HepG2 (cell line): ENCODE data around the gene PCBD2. TPM values are rescaled to one million over a fixed set of nuclear protein-coding genes. Genes with fewer than 3 reads are reported as not detected.

Experiments used
- ATAC-seq: fragments of 200-7000 bp; cut with Tn5 transposase; 3 replicates; pipeline ENCODE4 v1.9.1; 2020; ENCODE audit warnings: mild to moderate bottlenecking, moderate library complexity
- BruUV-seq: library from RNA; stranded (reverse); fragments of 400-500 nt; replicated peaks from 2 replicates; lab custom pipeline; 2021; lab: Mats Ljungman, UMichigan
- CTCF ChIA-PET: fragments of 300-600 bp; formaldehyde crosslinking; extraction: SDS; loops from one replicate; lab custom pipeline; 2021; ENCODE audit warnings: low total read pairs, inconsistent platforms, low intra/inter-chr PET ratio; lab: Yijun Ruan, JAX
- POLR2A ChIA-PET: fragments of 350-600 bp; sonication (Branson Sonifier 250); formaldehyde crosslinking; loops from one replicate; lab custom pipeline; 2020; ENCODE audit warnings: antibody characterized with exemption, inconsistent platforms; lab: Yijun Ruan, JAX
- DNase-seq: peaks from one replicate; pipeline ENCODE4 v3.0.0-alpha.2; 2015; ENCODE audit warnings: low spot score
- FAIRE-seq: peaks from 3 replicates; lab custom pipeline; 2011; peaks lifted over from hg19 to GRCh38; lab: Jason Lieb, UNC
- H2AFZ ChIP-seq: one replicate; pipeline ENCODE4 v1.6.1; 2011; ENCODE audit warnings: low read length, inconsistent platforms
- H3K27ac ChIP-seq: fragments of 300-600 bp; 3 replicates; pipeline ENCODE4 v1.8.0; 2011; ENCODE audit warnings: mixed run types, mild to moderate bottlenecking, mixed read lengths, low read length, inconsistent platforms; ENCODE audit not compliant: insufficient read depth; ENCODE audit errors: extremely low read length
- H3K27me3 ChIP-seq, 2 experiments: fragments of 200-600 bp in 1 of 2; 2 replicates in 1 of 2; 3 replicates in 1 of 2; pipeline versions ENCODE4 v1.6.0 to v1.8.0; 2011; ENCODE audit warnings: low read length in 2 of 2, mild to moderate bottlenecking in 2 of 2, moderate library complexity in 2 of 2, inconsistent platforms in 1 of 2; ENCODE audit not compliant: insufficient read depth in 2 of 2, control insufficient read depth in 1 of 2
- H3K36me3 ChIP-seq, 2 experiments: fragments of 200-600 bp in 1 of 2; replicated peaks in 1 of 2; 2 replicates in 1 of 2; 3 replicates in 1 of 2; pipeline versions ENCODE4 v1.5.1 to v1.8.0; 2011; ENCODE audit warnings: low read length in 2 of 2, inconsistent platforms in 1 of 2; ENCODE audit not compliant: insufficient read depth in 2 of 2, control insufficient read depth in 1 of 2
- H3K4me1 ChIP-seq: 2 replicates; pipeline ENCODE4 v1.5.1; 2012; ENCODE audit warnings: low read length, inconsistent platforms; ENCODE audit not compliant: insufficient read depth
- H3K4me2 ChIP-seq: 2 replicates; pipeline ENCODE4 v1.6.0; 2011; ENCODE audit warnings: low read depth, low read length, inconsistent platforms
- H3K4me3 ChIP-seq, 3 experiments: fragments of 200-600 bp in 1 of 3; sonication (generic), shearing (Covaris generic) in 1 of 3; replicated peaks in 1 of 3; 2 replicates each; pipeline ENCODE4 v1.5.1; 2011 to 2016; ENCODE audit warnings: low read length in 3 of 3, inconsistent platforms in 2 of 3, low read depth in 2 of 3, mild to moderate bottlenecking in 2 of 3, control low read depth in 1 of 3, mixed read lengths in 1 of 3; ENCODE audit not compliant: insufficient read depth in 1 of 3
- H3K79me2 ChIP-seq: one replicate; pipeline ENCODE4 v1.6.1; 2011; ENCODE audit warnings: low read length, inconsistent platforms; ENCODE audit not compliant: insufficient read depth
- H3K9ac ChIP-seq: 2 replicates; pipeline ENCODE4 v1.6.0; 2011; ENCODE audit warnings: mild to moderate bottlenecking, low read depth, low read length, inconsistent platforms; ENCODE audit not compliant: insufficient read depth
- H3K9me3 ChIP-seq: 2 replicates; pipeline ENCODE4 v1.5.1; 2012; ENCODE audit warnings: mild to moderate bottlenecking, low read length
- H4K20me1 ChIP-seq: 2 replicates; pipeline ENCODE4 v1.6.0; 2011; ENCODE audit warnings: inconsistent platforms, mild to moderate bottlenecking, low read length, moderate library complexity; ENCODE audit not compliant: insufficient read depth
- FOXK2 ChIP-seq: fragments of 450-650 bp; IDR thresholded peaks from 2 replicates; pipeline ENCODE4 v1.6.1; 2016
- NR1H2 ChIP-seq: sonication (generic); formaldehyde crosslinking; IDR thresholded peaks from 2 replicates; pipeline ENCODE4 v1.8.1; 2022; ENCODE audit warnings: low read depth, missing genetic modification reagents, borderline replicate concordance
- SMARCE1 ChIP-seq: fragments of 450-650 bp; IDR thresholded peaks from 2 replicates; pipeline ENCODE4 v1.6.1; 2017; ENCODE audit warnings: borderline replicate concordance
- ZNF816 ChIP-seq: sonication (generic); formaldehyde crosslinking; IDR thresholded peaks from 2 replicates; pipeline ENCODE4 v1.8.0; 2022; ENCODE audit warnings: missing genetic modification reagents, mild to moderate bottlenecking, borderline replicate concordance
- ZSCAN30 ChIP-seq: sonication (generic); formaldehyde crosslinking; IDR thresholded peaks from 2 replicates; pipeline ENCODE4 v1.5.0; 2020; ENCODE audit warnings: mild to moderate bottlenecking, missing genetic modification reagents
- WGBS: methylation state at CpG from one replicate; pipeline ENCODE4 v1.1.6; 2017; ENCODE audit warnings: low lambda C conversion rate; 5-methylcytosine and 5-hydroxymethylcytosine counted together
- in situ Hi-C: cut with HindIII; loops from 2 replicates; pipeline ENCODE4 v1.10.0; 2017; ENCODE audit warnings: low pct_unique_long_range_greater_than_20kb; ENCODE audit not compliant: extremely low pct_ligation_motif_present
- intact Hi-C: fragments of 100-400 bp; cut with micrococcal nuclease; formaldehyde crosslinking; loops from one replicate; pipeline ENCODE4 v1.10.0; 2022; ENCODE audit not compliant: unreplicated experiment
- polyA plus RNA-seq, 8 experiments: library from polyadenylated mRNA; depleted of rRNA in 3 of 8; stranded (reverse) in 7 of 8; unstranded in 1 of 8; fragments of >200 nt; fragmentation: Illumina TruSeq in 4 of 8; extraction: Trizol in 4 of 8; gene quantifications; 2 replicates each; pipeline versions ENCODE4 v1.2.1 to v1.2.3, GENCODE V29; 2011 to 2016; ENCODE audit warnings: low read depth in 4 of 8, missing spikeins in 1 of 8, mixed read lengths in 1 of 8; ENCODE audit not compliant: insufficient read depth in 1 of 8
- total RNA-seq, 5 experiments: library from RNA; depleted of rRNA; stranded (reverse); fragments of >200 nt; fragmentation: Illumina TruSeq; extraction: Trizol; gene quantifications; 2 replicates each; pipeline ENCODE4 v1.2.3, GENCODE V29; 2016; ENCODE audit warnings: low read depth in 1 of 5
- TF ChIP-seq, protein P1 (sequence below): IDR thresholded peaks from 2 replicates; pipeline ENCODE4 v1.6.1; 2012; ENCODE audit warnings: inconsistent platforms
- TF ChIP-seq, protein P2 (sequence below): IDR thresholded peaks from 2 replicates; pipeline ENCODE4 v1.6.1; 2018; ENCODE audit warnings: missing genetic modification reagents
- TF ChIP-seq, protein P3 (sequence below): IDR thresholded peaks from 2 replicates; pipeline ENCODE4 v1.6.1; 2016; ENCODE audit warnings: missing biosample characterization, missing genetic modification reagents, low read depth

PCBD2 gene
- total and polyA plus RNA-seq, 2 of the 13 experiments (the other 11 are each of a cell fraction or from before 2014, with no cell fraction given) = 5.5 to 12.0 TPM

DNA sequence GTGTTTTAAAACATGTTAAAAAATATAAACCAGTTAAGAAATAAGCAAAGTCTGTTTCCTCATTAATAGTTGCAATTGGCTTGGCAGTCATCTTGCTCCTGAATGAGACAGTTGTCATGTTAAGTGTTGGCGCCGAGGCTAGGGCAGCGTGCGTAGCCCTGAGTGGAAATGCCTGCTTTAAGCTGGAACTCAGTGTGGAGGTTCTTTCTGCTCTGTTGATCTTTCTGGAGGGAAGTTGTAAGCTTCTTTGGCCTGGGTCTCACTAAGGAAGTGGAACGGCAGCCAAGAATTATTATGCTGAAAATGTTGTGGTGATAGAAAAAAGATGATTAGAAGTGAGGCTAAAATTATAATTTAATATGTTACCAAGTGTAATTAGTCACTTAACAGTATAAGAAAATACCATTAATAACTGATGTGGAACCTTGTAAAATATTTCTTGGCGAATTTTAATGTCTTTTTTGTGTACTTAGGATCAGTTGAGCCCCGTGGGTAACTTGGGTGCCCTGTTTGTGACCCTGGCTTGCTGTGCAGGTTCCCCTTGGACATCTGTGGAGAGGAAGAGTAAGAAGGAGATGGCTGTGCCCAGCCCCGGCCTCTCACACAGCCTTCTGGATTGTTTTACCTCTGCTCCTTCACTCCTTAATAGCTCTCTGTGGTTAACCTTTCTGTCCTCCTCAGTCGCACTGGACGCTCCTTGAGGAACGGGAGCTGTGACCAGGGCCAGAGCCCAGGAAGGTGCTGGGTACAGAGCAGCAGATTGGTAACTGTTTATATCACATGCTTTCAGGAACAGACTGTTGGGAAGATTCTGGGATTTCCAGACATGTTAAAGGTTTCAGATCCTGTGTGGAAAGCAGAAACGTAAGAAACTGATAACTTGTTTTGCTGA lies 31.0 kb downstream of the PCBD2 start:
- ChIA-PET POLR2A (no interaction called here), CTCF (no interaction called here)
- Histone ChIP-seq H4K20me1 (no peaks in the 10 kb centered on the region), H3K36me3 (peaks cover 2 to 23% of the 10 kb centered on the region in 2 experiments; a peak in 3 of 5 replicates), H3K9ac (no peak overlapping the region), H3K4me2 (no peak overlapping the region), H3K27me3 (no peaks in the 10 kb centered on the region; a peak in 1 of 5 replicates), H3K27ac (no peak overlapping the region), H2AFZ (no peak overlapping the region), H3K4me1 (no peaks in the 10 kb centered on the region), H3K4me3 (no peak overlapping the region), H3K9me3 (no peaks in the 10 kb centered on the region), H3K79me2 (no peaks in the 10 kb centered on the region)
- DNase-seq (no peak), ATAC-seq (no peak), FAIRE-seq (no peak)
- TF ChIP-seq ZSCAN30 (CRISPR knock-in tag) (no peak), ZNF816 (CRISPR knock-in tag) (no peak), NR1H2 (no peak), FOXK2 (no peak), SMARCE1 (no peak)
- TF ChIP-seq, protein P1, sequence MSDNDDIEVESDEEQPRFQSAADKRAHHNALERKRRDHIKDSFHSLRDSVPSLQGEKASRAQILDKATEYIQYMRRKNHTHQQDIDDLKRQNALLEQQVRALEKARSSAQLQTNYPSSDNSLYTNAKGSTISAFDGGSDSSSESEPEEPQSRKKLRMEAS = no peak
- TF ChIP-seq, protein P2, sequence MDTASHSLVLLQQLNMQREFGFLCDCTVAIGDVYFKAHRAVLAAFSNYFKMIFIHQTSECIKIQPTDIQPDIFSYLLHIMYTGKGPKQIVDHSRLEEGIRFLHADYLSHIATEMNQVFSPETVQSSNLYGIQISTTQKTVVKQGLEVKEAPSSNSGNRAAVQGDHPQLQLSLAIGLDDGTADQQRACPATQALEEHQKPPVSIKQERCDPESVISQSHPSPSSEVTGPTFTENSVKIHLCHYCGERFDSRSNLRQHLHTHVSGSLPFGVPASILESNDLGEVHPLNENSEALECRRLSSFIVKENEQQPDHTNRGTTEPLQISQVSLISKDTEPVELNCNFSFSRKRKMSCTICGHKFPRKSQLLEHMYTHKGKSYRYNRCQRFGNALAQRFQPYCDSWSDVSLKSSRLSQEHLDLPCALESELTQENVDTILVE (CRISPR knock-in tag) = no peak
- TF ChIP-seq, protein P3, sequence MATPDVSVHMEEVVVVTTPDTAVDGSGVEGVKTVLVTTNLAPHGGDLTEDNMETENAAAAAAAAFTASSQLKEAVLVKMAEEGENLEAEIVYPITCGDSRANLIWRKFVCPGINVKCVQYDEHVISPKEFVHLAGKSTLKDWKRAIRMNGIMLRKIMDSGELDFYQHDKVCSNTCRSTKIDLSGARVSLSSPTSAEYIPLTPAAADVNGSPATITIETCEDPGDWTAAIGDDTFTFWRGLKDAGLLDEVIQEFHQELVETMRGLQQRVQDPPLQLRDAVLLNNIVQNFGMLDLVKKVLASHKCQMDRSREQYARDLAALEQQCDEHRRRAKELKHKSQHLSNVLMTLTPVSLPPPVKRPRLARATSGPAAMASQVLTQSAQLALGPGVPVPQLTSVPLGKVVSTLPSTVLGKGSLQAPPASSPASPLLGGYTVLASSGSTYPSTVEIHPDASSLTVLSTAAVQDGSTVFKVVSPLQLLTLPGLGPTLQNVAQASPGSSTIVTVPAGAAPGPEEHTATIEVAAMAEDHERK (CRISPR knock-in tag) = no peak
- 98% methylated on average over 12 of the region's 12 CpGs for WGBS
- intact Hi-C loops (no loop called here), in situ Hi-C loops (no loop called here)
- BruUV-seq = no TSS peak
